Fibroblast of skin of left quadriceps (primary cell): ENCODE results near the gene NIPSNAP3A.

Experiments
- DNase-seq, 2 experiments: peaks; one replicate each; pipeline ENCODE4 v3.0.0-alpha.2; 2013; ENCODE audit warnings: low read depth in 2 of 2

NIPSNAP3A gene

DNA sequence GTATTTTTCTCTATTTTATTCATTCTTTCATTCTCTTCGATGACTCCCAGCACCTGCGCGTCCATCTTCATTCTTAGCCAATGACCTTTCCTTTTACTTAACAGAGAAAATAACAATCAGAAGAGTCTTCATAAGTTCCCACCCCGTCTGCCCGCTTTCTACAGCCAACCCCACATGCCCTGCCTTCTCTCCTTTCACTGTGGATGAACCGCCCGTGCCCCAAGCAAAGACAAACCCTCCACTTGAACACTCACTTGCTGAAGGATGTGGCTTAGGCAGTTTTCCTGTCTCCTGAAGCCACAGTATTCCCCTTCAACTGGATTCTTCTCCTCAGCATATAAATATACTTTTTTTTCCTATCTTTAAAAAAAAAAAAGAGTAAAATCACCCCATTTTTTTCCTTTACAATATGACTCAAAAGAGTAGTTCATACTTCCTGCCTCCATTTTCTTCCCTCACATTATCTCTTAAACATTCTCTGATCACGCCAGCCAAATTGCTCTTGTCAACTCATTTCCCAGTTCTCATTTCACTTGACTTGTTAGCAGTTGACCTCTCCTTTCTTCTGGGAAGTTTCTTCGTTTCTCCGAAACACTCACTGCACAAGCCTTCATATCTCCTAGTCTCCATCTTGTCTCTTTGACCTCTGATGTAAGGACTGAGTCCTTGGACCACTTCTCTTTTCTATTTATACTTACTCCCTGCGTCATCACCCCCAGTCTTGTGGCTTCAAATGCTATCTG is 27.5 kb downstream of the NIPSNAP3A start:
- no peak for DNase-seq

DNA sequence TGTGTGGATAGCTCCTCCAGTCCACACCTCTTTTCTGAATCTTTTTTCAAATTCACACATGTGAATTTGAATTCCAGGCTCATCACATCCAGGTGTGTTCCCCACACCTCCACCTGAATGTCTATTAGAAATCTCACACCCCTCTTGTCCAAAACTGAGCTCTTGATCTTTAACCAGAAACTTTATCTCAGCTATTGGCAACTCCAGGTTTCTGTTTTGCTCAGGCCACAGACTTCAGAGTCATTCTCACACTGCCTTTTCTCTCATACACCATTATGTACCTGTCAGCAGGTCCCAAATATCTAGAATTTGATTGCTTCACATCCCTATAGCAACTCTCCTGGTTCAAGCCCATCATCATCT is 28.1 kb downstream of the NIPSNAP3A start:
- no peak for DNase-seq

DNA sequence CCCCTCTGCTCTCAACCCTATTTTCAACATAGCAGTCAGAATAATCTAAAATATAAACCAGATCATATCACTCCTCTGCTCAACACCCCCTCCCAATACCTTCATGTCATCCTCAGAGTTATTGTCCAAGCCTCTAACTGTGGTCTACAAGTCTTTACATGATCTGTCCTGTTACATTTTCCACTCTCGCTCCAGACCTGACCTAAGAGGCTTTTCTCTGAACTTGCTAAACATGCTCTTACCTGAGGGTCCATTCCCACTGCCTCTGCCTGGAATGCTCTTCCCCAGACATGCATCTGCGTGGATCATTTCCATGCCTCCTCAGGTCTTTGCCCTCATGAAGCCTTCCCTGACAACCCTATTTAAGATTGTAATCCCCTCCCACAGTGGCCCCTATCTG is 28.5 kb downstream of the NIPSNAP3A start:
- no peak for DNase-seq

DNA sequence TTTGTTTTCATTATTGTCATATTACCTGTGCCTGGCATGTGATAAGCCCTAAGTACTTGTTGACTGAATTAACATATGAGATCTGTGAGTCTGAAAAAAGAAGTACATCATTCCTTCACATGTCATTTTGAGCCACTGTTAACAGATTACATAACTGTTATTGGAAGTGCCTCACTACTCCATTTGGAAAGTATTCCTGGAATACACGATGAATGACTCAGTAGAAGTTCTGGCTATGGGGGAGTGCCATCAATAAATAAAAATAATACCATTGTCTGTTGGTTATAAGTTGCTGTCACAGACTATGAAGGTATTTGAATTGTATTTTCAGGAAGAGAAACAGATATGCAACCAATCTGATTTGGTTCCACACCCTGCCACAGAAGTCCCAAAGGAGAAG is 29.3 kb downstream of the NIPSNAP3A start:
- no peak for DNase-seq

- no peak for DNase-seq
Measured at GRCh38 chr9:104778802-104779201, 31.3 kb downstream of the NIPSNAP3A start.

- no peak for DNase-seq
Measured at GRCh38 chr9:104779334-104779733, 31.9 kb downstream of the NIPSNAP3A start.

DNA sequence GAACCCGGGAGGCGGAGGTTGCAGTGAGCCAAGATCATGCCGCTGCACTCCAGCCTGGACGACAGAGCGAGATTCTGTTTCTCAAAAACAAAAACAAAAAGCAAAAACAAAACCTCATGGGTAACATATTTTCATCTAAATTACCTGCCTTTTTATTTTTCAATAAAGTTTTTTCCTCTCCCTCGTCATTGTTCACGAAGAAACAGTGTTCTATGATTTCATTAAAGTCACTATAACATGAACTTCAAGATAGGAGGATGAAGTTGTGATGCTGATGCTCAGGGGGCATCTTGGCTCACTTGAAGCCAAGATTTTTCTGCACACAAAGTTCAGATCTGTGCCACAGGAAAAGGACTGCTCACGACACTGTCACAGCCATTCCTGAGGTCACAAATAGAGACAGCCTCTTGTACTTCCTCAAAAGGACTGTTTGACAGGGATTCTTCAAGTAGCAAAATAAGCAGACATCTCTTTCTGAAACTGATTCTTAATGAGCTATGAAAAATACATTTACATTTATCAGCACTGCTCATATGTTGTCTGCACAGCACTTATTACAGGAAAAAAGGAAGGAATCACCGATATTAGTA is 32.6 kb downstream of the NIPSNAP3A start:
- DNase-seq, result no peak

DNA sequence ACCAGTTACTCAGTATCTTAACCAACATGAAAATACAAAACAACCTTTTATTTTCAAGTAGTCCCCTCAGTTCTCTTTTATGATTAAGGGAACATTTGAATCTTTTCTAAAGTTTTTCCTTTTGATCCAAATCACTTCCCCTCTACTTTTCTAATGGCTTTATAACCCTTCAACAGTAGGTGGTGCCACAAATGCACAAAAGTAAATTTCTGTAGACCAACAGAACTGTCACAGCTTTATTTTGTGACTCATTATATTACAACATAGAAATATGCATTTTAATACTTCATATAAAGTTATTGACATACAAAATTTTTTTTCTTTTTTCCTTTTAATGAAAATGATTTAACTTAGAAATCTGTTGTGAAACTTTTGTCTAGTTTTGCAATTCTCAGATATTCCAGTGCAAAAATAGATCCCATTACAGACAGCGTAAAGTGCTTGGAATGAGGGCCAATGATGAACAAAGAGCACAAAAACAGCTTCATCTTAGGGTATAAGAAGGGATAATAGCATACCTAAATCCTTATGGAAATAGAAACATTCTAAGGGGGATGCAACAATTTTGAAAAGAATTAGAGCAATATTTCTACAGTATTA is 33.4 kb downstream of the NIPSNAP3A start:
- DNase-seq, result no peak

DNA sequence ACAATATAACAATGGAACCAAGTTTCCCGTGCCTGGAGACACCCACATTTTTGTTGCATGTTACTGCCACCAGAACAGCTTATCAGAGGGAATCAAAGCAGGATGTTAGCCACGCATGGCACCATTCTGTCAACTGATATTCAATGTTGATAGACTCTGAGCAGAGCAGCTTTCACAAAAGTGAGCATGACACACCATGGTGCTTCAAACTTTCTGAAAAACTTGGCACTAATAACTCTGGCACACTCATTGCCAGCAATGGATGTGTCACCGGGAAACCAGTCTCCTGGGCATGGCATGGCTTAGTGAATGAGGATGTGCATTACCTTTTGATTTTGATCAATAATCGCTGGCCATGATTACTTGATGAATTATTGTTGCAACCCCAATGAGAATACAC is 36.1 kb downstream of the NIPSNAP3A start:
- DNase-seq, result no peak

DNA sequence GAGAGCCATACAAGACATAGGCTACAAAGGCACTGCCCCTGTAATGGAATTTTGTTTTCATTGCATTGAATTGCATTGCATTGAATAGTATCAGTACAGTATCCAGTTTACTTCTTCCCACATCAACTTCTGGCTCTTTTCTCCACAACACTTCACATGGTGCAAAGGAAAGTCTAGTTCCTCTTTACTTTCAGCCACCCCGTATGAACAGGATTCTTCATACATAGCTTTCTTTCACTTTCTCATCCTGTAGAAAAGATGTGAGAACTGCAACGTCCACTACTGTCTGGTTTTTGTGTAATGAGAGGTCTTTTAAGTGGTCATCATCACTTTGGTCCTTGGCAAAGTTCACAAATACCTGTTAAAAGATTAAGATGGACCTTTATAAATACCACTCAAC is 36.6 kb downstream of the NIPSNAP3A start:
- DNase-seq, result no peak

GRCh38 chr9:104786293-104786692 is 38.8 kb downstream of the NIPSNAP3A start:
- no peak for DNase-seq

DNA sequence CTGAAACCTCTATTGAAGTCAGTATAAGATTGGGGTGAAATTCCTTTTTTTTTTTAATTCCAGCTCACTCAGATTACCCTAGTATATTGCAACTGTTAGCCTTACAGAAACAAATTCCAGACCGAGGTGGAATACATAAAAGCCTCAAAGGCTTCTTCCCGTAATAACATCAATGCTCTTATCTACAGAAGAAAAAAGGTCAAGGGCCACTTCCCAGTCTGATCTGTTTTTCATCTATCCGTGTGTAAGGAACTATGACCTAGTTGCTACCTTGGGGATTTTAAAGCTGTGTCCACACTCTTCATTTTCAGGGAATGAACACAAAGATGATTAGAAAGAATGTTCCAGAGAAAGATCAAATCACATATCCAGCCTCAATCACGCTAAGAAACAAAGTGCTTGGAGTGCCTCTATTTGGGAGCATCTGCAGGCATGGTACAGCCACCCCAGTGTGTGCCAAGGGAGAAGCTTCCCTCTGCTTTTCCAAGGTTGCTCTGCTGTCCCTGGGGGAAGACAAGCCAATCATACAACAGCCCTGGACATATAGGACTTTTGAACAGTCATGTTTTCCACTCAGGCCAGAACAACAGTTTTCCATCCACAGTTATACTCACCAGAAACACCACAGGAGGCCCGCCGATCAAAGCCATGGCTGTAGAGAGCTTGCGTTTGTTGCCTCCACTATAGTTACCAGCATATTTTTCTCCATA is 40.0 kb downstream of the NIPSNAP3A start:
- DNase-seq, result no peak

- DNase-seq, result no peak
Measured at GRCh38 chr9:104788251-104788650, 40.8 kb downstream of the NIPSNAP3A start.

DNA sequence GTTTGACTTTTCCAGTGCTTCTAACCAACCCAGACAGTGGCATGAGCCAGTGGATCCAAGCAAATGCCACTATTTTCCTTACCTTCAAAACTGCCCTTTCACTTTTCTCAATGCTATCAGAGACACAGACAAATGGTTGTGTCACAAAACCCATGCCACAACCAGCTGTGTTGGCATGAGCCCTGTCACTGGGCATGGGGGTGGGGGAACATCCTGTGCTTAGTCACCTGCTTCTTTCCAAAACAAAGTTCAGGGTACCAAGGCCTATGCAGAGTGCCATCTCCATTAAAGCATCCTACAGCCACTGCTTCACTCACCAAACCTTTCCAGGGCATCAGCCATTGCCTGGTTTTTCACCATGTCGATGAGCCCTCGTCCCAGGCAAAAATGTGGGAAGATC is 46.6 kb downstream of the NIPSNAP3A start:
- no peak for DNase-seq

- DNase-seq, result no peak
Measured at GRCh38 chr9:104795082-104795481, 47.6 kb downstream of the NIPSNAP3A start.

DNA sequence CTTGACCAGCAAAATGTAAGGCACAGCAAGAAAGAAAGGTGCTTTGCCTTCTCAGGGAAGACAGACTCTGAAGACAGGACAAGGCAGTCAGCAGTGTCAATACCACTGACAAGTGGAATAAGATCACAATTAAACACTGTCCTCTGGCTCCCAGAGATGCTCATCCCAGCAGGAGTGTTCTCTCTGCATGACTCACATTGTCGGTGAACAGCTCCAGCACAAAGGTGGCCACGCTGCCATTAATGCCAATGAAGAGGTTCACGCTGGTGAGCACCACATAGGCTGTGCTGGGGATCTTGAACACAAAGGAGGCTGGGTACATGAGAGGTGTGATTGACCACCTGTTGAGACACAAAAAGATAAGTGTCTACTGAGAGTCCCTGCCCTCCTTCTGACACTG is 48.4 kb downstream of the NIPSNAP3A start:
- no peak for DNase-seq

DNA sequence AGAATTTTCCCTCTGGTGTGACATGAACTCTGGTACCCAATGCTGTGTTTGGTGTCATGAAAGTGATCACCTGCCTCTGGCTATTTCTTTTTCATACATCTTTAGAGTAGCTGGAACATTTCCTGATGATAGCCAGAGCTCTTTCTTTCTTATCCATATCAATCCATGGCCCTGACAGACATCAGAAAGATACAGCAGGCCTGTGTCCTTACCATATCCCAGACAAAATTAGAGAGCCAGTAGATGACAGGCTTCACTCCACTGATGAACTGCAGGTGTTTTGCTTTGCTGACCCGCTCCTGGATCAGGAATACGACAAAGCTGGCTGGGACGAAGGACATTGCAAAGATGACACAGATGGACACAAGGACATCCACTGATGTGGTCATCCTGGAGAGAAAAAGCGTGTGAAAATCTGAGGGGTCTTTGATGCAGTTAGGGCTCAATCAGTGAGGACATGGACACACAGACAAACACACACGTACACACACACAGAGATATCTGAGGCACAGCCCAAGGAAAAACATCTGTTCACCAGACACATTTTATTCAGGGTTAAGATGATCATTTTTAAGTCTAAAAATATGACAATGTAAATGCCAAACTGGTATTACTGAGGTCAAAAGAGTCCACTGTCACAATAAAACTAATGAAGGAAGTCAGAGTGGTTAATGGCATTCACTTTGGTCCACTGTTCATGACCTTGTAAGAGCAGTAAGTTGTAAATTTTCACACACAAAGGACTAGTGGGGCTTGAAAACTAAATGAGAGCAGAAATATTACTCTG is 50.9 kb downstream of the NIPSNAP3A start:
- DNase-seq, result no peak

GRCh38 chr9:104800068-104800785 is 52.7 kb downstream of the NIPSNAP3A start:
- DNase-seq, result no peak

DNA sequence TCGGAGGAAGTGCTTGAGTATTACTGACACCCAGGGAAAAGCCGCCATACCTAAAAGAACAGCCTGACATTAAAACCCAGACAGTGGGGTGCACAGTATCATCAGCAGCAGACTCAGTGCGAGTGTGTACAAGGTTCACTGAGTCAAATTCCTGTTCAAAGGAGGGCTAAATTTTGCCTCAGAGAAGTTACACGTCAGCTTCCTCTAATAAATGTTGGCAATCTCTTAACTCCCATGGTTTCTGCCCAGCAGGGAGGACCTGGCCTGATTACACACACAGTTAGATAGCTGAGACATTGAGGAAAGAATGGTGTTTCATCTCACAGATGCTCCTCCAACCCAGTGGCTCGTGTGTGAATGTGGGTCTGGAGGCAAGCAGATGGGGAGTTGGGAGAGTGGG is 54.6 kb downstream of the NIPSNAP3A start:
- no peak for DNase-seq

DNA sequence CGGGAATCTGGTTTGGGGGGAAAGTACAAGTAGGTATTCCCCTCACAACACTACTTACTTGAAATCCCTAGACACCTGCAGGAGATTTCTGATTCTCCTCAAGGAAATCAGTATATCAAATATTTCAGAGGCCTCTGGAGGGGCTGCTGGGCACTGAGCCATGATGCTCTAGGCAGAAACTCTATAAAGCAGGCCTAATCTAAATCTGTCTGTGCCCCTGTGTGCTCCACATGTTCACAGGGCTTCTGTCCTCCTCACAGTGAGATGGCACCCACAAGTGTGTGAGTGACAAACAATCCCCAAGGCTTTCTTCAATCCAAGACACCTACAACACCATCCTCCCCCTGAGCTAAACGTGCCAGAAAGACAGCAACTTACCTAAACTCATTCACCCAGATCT is 55.4 kb downstream of the NIPSNAP3A start:
- no peak for DNase-seq

GRCh38 chr9:104805441-104805840 is 58.0 kb downstream of the NIPSNAP3A start:
- DNase-seq, result no peak
